OCI-LY7 (cell line): ENCODE results near the gene TDRD3. TPM values are rescaled to one million over a fixed set of nuclear protein-coding genes. Genes with fewer than 3 reads are reported as not detected.
A peak's percentile ranks its signal among the peaks of the same experiment; 100 is the strongest.

Experiments
- BruUV-seq: library from RNA; stranded (reverse); fragments of 400-500 nt; replicated peaks from 2 replicates; lab custom pipeline; 2021; lab: Mats Ljungman, UMichigan
- CTCF ChIA-PET: fragments of 300-600 bp; sonication (Branson Sonifier 250); formaldehyde crosslinking; loops from one replicate; lab custom pipeline; 2022; ENCODE audit warnings: antibody characterized with exemption; ENCODE audit not compliant: unreplicated experiment; lab: Charles Lee
- POLR2A ChIA-PET: fragments of 300-600 bp; sonication (Branson Sonifier 250); formaldehyde crosslinking; loops from one replicate; lab custom pipeline; 2022; ENCODE audit warnings: antibody characterized with exemption; lab: Charles Lee
- DNase-seq: peaks from one replicate; pipeline ENCODE4 v3.0.0-alpha.2; 2015; ENCODE audit warnings: low spot score
- H2AFZ ChIP-seq: fragments of 200-600 bp; sonication (generic), shearing (Covaris generic); 2 replicates; pipeline ENCODE4 v1.6.1; 2014; ENCODE audit warnings: mild to moderate bottlenecking, antibody characterized with exemption, low read length, moderate library complexity
- H3K27ac ChIP-seq: fragments of 200-600 bp; sonication (generic); 2 replicates; pipeline ENCODE4 v1.5.1; 2014; ENCODE audit warnings: mixed run types, low read depth, mild to moderate bottlenecking, moderate library complexity, low read length, inconsistent platforms; ENCODE audit not compliant: poor library complexity, severe bottlenecking
- H3K36me3 ChIP-seq: fragments of 200-600 bp; sonication (generic); 2 replicates; pipeline ENCODE4 v1.6.1; 2014; ENCODE audit warnings: mild to moderate bottlenecking, antibody characterized with exemption, low read length, moderate library complexity, mixed read lengths; ENCODE audit not compliant: insufficient read depth
- H3K4me1 ChIP-seq: fragments of 200-600 bp; sonication (generic); 2 replicates; pipeline ENCODE4 v1.5.1; 2014; ENCODE audit warnings: mild to moderate bottlenecking, low read length; ENCODE audit not compliant: insufficient read depth, poor library complexity, severe bottlenecking
- H3K4me2 ChIP-seq: fragments of 200-600 bp; sonication (generic); 2 replicates; pipeline ENCODE4 v1.6.1; 2014; ENCODE audit warnings: mild to moderate bottlenecking, low read length
- H3K4me3 ChIP-seq: fragments of 200-600 bp; sonication (generic); 2 replicates; pipeline ENCODE4 v1.5.1; 2014; ENCODE audit warnings: mild to moderate bottlenecking, low read depth, low read length; ENCODE audit not compliant: poor library complexity, severe bottlenecking
- H3K79me2 ChIP-seq: fragments of 200-600 bp; sonication (generic); 2 replicates; pipeline ENCODE4 v1.6.1; 2016; ENCODE audit warnings: low read depth, mild to moderate bottlenecking, low read length, moderate library complexity, mixed read lengths; ENCODE audit not compliant: insufficient read depth
- H3K9me2 ChIP-seq: fragments of 200-600 bp; sonication (generic); 2 replicates; pipeline ENCODE4 v1.6.1; 2016; ENCODE audit warnings: mild to moderate bottlenecking, low read length, mixed read lengths; ENCODE audit not compliant: insufficient read depth
- H3K9me3 ChIP-seq: fragments of 200-600 bp; sonication (generic); 2 replicates; pipeline ENCODE4 v1.6.1; 2014; ENCODE audit warnings: mild to moderate bottlenecking, mixed run types, low read length, mixed read lengths
- H4K20me1 ChIP-seq: fragments of 200-600 bp; sonication (generic); 2 replicates; pipeline ENCODE4 v1.6.1; 2014; ENCODE audit warnings: mild to moderate bottlenecking, antibody characterized with exemption, low read length, moderate library complexity, mixed read lengths; ENCODE audit not compliant: insufficient read depth
- CTCF ChIP-seq: fragments of 200-600 bp; sonication (generic); conservative IDR thresholded peaks from 2 replicates; pipeline ENCODE4 v1.5.1; 2014; ENCODE audit warnings: mild to moderate bottlenecking, antibody characterized with exemption, low read length, moderate library complexity, mixed read lengths
- EZH2phosphoT487 ChIP-seq: fragments of 200-600 bp; sonication (generic); IDR thresholded peaks from 2 replicates; pipeline ENCODE4 v1.6.1; 2018; ENCODE audit warnings: low read depth, borderline replicate concordance, mild to moderate bottlenecking, mixed run types, antibody characterized with exemption, low read length, moderate library complexity, mixed read lengths
- intact Hi-C: fragments of 100-400 bp; cut with micrococcal nuclease; formaldehyde crosslinking; loops from one replicate; pipeline ENCODE4 v1.10.0; 2022; ENCODE audit not compliant: unreplicated experiment
- total RNA-seq, 2 experiments: library from RNA; depleted of rRNA in 1 of 2; stranded (reverse); fragments of >200 nt in 1 of 2; shearing (Covaris generic) in 1 of 2; gene quantifications; 2 replicates each; pipeline ENCODE4 v1.2.3, GENCODE V29; 2014 to 2022

Gene TDRD3
- total RNA-seq, 2 experiments from 2014 or later, result 13.5 to 17.1 TPM

DNA sequence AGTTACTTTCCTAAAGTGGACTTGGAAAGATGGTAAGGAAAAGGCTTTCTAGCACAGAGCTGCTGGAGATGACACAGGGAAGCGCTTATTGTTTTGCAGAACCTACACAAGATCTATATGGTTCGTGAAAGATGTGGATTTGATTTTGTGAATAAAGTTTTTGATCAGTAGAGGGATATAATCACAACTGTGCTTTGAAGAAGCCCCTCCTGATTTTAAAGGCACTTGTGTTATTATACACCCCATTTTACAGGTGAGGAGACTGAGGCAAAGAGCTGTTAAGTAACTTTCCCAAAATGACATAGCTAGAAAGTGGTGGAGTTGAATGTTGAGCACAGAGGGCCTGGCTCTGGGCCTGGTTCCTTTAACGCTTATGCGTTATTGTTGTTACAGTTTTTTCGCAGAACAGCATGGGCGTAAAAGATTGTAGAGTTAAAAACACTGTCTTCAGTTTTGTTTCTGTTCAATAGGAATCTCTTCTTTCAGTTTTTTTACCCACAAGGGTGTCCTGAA lies 1.4 kb downstream of the TDRD3 start:
- Histone ChIP-seq H3K4me3 (peak overlapping the region; percentile 77), H3K36me3 (no peaks in the 10 kb centered on the region), H3K4me2 (peak overlapping the region; percentile 95), H2AFZ (peak overlapping the region; percentile 94), H3K9me2 (no peaks in the 10 kb centered on the region), H3K27ac (peak overlapping the region; percentile 82), H3K79me2 (peaks cover 30% of the 10 kb centered on the region), H3K4me1 (peaks cover 24% of the 10 kb centered on the region), H3K9me3 (no peaks in the 10 kb centered on the region), H4K20me1 (0 out of 2 replicates have a peak, but pooled peaks cover 7% of the 10 kb centered on the region)
- intact Hi-C loops, result no loop called here
- BruUV-seq, result no TSS peak
- ChIA-PET POLR2A (interaction anchor here (1.0 to 1.2 kb wide), 4 partner anchors 10 to 234 kb away, joined by 3 to 4 read pairs (median 4); no protein-coding TSS in a partner anchor), CTCF (no interaction called here)
- no peak for DNase-seq
- no peak for TF ChIP-seq CTCF
- no peak for TF ChIP-seq EZH2phosphoT487

DNA sequence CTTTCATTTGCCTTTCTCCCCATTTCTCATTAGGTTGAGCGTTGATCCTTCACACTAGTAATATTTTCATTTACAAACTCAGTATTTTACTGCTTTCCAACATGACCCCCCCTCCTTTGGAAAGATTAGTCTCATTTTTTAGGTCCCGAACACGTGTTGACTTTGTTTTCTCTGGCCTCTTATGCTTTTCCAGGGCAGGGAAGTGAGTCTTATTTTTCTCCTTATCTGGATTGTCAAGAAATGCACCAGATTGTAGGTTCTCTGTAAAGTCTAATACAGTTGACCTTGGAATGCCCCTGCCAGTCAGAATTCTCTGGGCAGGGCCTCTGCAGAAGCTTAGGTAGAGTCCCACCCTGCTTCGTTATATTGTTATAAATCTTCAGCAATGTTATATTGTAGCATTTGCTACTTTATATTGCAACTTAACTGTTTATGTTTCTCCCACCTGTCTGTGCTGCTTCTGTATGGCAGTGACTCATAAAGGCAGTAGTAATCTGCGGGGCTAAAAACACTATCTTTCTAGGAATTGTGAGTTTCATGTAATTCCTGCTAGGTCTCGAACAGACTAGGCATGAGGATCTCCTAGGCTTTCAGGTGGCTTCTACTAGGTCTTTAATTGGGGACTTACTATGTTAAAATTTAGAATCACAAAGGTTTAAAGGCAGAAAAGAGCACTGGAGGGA lies 2.0 kb downstream of the TDRD3 start:
- Histone ChIP-seq H3K36me3 (no peaks in the 10 kb centered on the region), H3K4me1 (peaks cover 24% of the 10 kb centered on the region), H2AFZ (no peak overlapping the region), H4K20me1 (0 out of 2 replicates have a peak, but pooled peaks cover 7% of the 10 kb centered on the region), H3K27ac (no peak overlapping the region), H3K9me3 (no peaks in the 10 kb centered on the region), H3K4me3 (peak overlapping the region; percentile 77), H3K4me2 (peak overlapping the region; percentile 95), H3K79me2 (peaks cover 30% of the 10 kb centered on the region), H3K9me2 (no peaks in the 10 kb centered on the region)
- CTCF ChIA-PET, result no interaction called here
- POLR2A ChIA-PET, result interaction anchor here (1.2 kb wide), 2 partner anchors 9 to 17 kb away, joined by 3 to 4 read pairs; no protein-coding TSS in a partner anchor
- no peak for DNase-seq
- TF ChIP-seq EZH2phosphoT487, result no peak
- no peak for TF ChIP-seq CTCF
- BruUV-seq, result no TSS peak
- intact Hi-C loops, result no loop called here

DNA sequence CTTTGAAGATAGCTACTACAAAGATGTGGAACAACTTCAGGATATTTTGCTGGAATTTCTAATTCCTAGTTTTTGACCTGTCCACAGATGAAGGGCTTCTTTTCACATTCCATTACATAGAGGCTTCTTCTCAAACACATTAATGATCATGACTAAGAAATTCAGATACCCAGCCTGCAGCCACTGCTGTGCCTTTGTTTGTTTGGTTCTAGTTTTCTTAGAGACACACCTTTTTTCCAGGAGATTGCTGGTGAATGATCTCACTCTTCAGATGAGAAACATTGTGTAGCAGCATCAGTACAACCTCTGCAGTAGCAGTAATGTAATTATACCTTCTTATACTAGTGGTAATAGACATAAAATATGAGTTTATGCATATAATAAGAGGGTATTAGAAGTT lies 5.0 kb downstream of the TDRD3 start:
- no peak overlapping the region for H2AFZ ChIP-seq
- H3K4me3 ChIP-seq, result no peak overlapping the region
- TF ChIP-seq EZH2phosphoT487 (no peak), CTCF (no peak)
- H4K20me1 ChIP-seq, result 0 out of 2 replicates have a peak, but pooled peaks cover 7% of the 10 kb centered on the region
- H3K9me2 ChIP-seq, result no peaks in the 10 kb centered on the region
- CTCF ChIA-PET, result no interaction called here
- intact Hi-C loops, result no loop called here
- no peaks in the 10 kb centered on the region; the same call in 1 of the 2 replicates for H3K36me3 ChIP-seq
- H3K4me1 ChIP-seq, result peaks cover 24% of the 10 kb centered on the region
- H3K4me2 ChIP-seq, result no peak overlapping the region
- no peak overlapping the region for H3K27ac ChIP-seq
- no TSS peak for BruUV-seq
- POLR2A ChIA-PET, result interaction anchor here (0.7 to 1.0 kb wide), 2 partner anchors 9 to 297 kb away, joined by 3 to 4 read pairs; no protein-coding TSS in a partner anchor
- H3K79me2 ChIP-seq, result peaks cover 37% of the 10 kb centered on the region
- DNase-seq, result no peak
- H3K9me3 ChIP-seq, result peaks cover 2% of the 10 kb centered on the region
